Fibroblast of gingiva (primary cell): ENCODE results near the gene MCOLN2.
"Not testable (repeated sequence)": the region's sequence is repeated elsewhere in the genome, so short reads cannot be mapped to it uniquely, and the experiment has no call there.

Experiments used
- DNase-seq: peaks from one replicate; pipeline ENCODE4 v3.0.0-alpha.2; 2011; ENCODE audit warnings: low read depth

MCOLN2 gene

GRCh38 chr1:84996846-84997666 is at the start of gene MCOLN2:
Gene MCOLN2 (minus strand): TSS chr1:84997113. CDS start chr1:84996872, 241 bp downstream.
- DNase-seq: no peak

- no peak for DNase-seq
Observed at GRCh38 chr1:85042413-85042812, 45.5 kb upstream of the MCOLN2 start.

- DNase-seq: no peak
Observed at GRCh38 chr1:85041793-85042192, 44.9 kb upstream of the MCOLN2 start.

GRCh38 chr1:85033221-85033620 is 36.3 kb upstream of the MCOLN2 start:
- DNase-seq: no peak

- no peak for DNase-seq
Observed at GRCh38 chr1:85030536-85030935, 33.6 kb upstream of the MCOLN2 start.

DNA sequence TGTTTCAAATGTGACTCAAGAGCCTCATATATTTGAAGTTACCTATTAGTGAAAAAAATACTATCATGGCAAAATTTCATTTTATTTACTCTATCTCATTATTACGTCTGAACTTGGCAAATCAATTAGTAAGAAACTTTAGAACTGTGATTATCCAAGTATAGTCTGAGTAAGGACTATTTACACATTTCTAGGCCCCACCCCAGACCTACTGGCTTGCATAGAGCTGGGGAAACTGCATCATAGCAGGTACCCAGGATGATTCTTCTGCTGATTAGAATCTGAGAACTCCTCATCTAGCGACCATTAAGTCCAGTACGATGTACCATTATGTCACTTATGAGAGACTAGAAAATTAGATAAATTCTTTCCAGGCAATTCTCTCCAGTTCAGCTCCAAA is 31.2 kb upstream of the MCOLN2 start:
- DNase-seq: no peak

GRCh38 chr1:85027242-85027983 is 30.5 kb upstream of the MCOLN2 start:
- peak; percentile 14 for DNase-seq

GRCh38 chr1:85025940-85026339 is 29.0 kb upstream of the MCOLN2 start:
- no peak for DNase-seq

DNA sequence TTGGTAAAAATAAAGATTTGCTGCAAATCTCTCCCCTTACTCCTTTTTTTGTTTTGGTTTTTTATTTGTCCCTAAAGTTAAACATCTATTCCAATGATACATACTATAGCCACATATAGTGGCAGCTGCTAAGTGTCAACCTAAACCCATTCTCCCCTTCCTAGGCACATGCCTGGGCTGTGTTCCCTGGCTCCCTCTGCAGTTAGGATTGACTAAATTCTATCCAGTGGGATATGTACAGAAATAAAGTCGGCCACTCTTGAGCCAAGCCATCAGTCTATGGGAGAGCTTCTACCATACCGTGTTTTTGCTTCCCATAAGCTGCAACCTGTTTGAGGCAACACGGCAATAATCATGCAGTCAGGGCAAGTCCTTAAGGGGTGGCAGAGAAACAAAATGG is 27.8 kb upstream of the MCOLN2 start:
- no peak for DNase-seq

- no peak for DNase-seq
Observed at GRCh38 chr1:85022700-85023099, 25.8 kb upstream of the MCOLN2 start.

GRCh38 chr1:85019994-85020393 is 23.1 kb upstream of the MCOLN2 start:
- DNase-seq: peak; percentile 84

DNA sequence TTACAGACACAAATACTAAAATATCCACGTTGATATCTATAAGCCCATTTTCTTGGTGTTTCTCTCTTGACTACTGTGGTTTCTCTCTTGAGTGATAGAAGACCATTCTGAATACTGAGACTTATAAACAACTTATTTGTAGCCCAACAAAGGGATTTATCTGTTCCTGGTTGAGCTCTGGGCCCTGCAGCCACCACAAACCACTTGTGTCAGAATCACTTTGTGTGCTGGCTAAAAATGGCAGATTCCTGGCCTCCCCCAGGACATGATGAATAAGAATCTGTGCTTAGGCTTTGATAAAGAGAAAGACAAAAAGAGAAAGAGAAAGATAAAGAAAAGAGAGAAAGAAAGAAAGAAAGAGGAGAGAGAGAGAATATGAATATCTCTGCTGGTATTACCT is 18.9 kb upstream of the MCOLN2 start:
- DNase-seq: no peak

DNA sequence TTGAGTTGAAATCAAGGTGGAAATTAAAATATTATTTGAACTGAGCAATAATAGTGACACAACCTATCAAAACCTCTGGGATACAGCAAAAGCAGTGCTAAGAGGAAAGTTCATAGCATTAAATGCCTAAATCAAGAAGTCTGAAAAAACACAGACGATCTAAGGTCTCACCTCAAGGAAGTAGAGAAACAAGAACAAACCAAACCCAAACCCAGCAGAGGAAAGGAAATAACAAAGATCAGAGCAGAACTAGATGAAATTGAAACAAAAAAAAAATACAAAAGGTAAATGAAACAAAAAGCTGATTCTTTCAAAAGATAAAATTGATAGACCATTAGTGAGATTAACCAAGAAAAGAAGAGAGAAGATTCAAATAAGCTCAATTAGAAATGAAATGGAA is 8.7 kb upstream of the MCOLN2 start:
- DNase-seq: not testable (repeated sequence)

DNA sequence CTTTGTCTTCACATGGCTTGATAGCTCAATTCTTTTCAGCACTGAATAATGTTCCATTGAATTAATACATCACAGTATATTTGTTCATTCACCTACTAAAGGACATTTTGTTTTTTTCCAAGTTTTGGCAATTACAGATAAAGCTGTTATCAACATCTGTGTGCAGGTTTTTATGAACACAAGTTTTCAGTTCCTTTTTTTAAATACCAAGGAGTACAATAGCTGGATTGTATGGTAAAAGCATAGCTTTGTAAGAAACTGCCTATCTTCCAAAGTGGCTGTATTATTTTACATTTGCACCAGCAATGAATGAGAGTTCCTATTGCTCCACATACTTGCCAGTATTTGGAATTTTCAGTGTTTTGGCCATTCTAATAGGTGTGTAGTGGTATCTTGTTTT is 4.8 kb upstream of the MCOLN2 start:
- no peak for DNase-seq

DNA sequence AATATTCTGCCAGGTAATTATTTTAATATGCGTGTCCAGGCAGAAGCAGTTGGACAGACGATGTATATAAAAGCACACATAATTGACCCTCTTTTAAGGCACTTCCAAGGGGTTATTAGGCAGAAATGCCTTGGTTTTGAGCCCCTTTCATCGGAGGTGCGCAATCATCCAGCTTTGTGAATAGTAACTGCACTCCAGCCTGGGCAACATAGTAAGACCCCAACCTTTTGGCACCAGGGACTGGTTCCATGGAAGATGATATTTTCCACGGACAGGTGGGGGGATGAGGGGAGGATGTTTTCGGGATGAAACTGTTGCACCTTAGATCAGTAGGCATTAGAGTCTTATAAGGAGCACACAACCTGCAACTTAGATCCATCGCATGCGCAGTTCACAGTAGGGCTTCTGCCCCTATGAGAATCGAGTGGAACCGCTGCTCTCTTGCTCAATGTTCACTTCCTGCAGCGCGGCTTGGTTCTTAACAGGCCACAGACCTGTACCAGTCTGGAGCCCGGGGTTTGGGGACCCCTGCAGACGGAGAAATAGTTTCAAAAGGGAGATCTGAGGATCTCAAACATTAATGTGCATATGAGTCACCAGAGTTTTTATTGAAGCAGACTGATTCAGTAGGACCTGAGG is 1.8 kb upstream of the MCOLN2 start:
- DNase-seq: no peak

DNA sequence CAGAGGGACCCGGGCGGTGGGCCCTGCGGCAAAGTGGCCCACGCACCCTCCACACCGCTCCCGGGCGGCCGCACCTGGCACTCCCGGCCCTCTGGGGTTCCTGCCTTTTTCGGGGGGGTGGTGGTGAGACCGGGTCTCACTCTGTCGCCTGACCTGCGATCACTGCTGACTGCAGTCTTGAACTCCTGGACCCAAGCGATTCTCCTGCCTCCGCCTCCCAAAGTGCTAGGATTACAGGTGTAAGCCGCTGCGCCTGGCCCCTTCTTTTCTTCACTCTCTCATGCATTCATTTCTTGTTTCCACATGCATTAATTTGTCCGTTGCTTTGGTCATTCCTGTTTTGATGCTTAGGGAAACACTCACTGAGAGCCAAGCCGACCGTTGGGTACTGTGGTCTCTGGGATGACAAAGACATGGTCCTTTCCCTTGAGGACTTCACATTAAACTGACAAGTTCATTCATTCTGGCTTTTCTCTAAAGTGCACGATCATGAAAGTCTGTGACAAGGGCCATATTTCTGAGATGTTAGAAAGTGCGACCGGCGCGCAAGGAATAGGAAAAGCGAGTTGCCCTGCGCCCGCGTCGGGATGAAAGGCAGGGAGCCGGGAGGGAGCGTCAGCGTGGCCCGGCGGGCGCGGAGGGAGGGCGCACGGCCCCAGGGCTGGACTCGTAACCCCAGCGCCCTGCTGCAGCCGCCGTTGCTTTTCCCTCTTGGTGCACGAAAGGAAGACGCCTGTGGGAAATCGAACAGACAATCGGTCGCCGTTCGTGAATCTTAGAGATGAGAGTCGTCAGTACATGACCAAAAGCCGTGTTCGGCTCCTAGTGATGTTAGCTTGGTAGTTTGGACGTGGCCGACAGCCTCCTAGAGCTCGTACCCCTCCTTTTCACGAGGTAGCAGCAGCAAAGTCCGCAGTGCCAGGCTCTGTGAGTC is 1.0 kb upstream of the MCOLN2 start:
- DNase-seq: peak; percentile 11

- DNase-seq: no peak
Observed at GRCh38 chr1:84995484-84996334, 1.2 kb downstream of the MCOLN2 start.

DNA sequence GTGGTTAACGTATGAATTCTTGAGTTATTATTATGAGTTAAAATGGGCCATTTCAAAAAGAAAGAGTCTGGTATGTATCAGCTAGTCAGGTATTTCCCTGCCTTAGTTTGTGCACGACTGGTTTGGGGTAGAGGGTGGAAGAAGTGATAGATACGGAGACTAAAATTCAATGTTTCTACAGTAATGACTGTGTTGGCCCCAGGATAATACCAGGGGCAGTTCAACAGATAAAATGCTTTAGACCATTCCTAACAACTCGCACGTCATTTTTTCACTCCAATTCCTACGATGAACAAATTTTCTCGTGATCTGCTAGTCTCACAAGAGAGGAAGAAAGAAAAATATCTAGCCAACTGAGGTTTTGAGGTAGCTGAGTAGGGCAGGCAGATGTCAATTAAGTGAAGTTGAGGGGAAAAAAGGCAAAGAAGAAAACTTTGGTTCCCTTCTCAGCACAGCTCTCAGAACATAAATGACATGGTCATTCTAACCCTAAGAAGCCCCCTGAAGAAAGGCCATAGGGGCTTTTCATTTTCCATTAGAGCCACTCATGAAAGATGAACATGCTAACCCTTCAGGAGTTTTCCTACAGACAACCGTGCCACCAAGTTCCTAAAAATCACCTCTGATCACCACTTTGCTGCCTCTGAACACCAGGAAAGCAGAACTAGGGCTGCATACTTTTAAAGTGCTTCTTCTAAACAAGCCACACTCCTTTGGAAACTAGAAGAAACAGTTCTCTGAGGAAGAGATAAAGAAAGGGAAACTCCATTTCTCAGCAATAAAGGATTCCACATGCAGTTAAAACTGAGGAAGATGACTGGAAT is 5.6 kb downstream of the MCOLN2 start:
- no peak for DNase-seq

- DNase-seq: no peak
Observed at GRCh38 chr1:84988588-84988987, 8.3 kb downstream of the MCOLN2 start.

DNA sequence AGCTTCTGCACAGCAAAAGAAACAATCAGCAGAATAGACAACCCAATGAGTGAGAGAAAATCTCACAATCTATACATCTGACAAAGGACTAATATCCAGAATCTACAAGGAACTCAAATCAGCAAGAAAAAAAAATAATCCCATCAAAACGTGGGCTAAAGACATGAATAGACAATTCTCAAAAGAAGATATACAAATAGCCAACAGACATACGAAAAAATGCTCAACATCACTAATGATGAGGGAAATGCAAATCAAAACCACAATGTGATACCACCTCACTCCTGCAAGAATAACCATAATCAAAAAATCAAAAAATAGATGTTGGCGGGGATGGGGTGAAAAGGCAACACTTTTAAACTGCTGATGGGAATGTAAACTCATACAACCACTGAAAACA is 10.4 kb downstream of the MCOLN2 start:
- DNase-seq: not testable (repeated sequence)
